ENCODE measurements around the gene MYOM1.

GRCh38 chr18:3238742-3239141 lies 19.0 kb upstream of the MYOM1 start:
- TF ChIP-seq, protein P1, sequence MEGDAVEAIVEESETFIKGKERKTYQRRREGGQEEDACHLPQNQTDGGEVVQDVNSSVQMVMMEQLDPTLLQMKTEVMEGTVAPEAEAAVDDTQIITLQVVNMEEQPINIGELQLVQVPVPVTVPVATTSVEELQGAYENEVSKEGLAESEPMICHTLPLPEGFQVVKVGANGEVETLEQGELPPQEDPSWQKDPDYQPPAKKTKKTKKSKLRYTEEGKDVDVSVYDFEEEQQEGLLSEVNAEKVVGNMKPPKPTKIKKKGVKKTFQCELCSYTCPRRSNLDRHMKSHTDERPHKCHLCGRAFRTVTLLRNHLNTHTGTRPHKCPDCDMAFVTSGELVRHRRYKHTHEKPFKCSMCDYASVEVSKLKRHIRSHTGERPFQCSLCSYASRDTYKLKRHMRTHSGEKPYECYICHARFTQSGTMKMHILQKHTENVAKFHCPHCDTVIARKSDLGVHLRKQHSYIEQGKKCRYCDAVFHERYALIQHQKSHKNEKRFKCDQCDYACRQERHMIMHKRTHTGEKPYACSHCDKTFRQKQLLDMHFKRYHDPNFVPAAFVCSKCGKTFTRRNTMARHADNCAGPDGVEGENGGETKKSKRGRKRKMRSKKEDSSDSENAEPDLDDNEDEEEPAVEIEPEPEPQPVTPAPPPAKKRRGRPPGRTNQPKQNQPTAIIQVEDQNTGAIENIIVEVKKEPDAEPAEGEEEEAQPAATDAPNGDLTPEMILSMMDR (IDR thresholded peaks at IDR 0.05) = no peak
- no peak for TF ChIP-seq POLR2A (IDR thresholded peaks at IDR 0.05)
